H1 (cell line): ENCODE results near the gene SERPINF2. TPM values are rescaled to one million over a fixed set of nuclear protein-coding genes. Genes with fewer than 3 reads are reported as not detected.

ENCODE experiments used
- CTCF ChIA-PET: fragments of 300-600 bp; sonication (Branson Sonifier 250); formaldehyde crosslinking; loops from one replicate; lab custom pipeline; 2021; ENCODE audit not compliant: partially characterized antibody; lab: Charles Lee
- POLR2A ChIA-PET: fragments of 300-600 bp; sonication (Branson Sonifier 250); formaldehyde crosslinking; loops from one replicate; lab custom pipeline; 2021; ENCODE audit warnings: inconsistent platforms; ENCODE audit not compliant: partially characterized antibody; lab: Charles Lee
- DNase-seq, 2 experiments: peaks; one replicate each; pipeline versions ENCODE4 v3.0.0 to v3.0.0-alpha.2; 2010 to 2022; ENCODE audit warnings: low spot score in 2 of 2, low read depth in 1 of 2, mixed read lengths in 1 of 2
- FAIRE-seq: peaks from 2 replicates; lab custom pipeline; 2011; peaks lifted over from hg19 to GRCh38; lab: Jason Lieb, UNC
- H2AFZ ChIP-seq: 2 replicates; pipeline ENCODE4 v1.8.1; 2012; ENCODE audit warnings: low read length, inconsistent platforms
- H2AK5ac ChIP-seq: 2 replicates; pipeline ENCODE4 v1.6.1; 2013; ENCODE audit warnings: low read depth, low read length
- H2BK120ac ChIP-seq: replicated peaks from 2 replicates; pipeline ENCODE3; 2013; ENCODE audit warnings: low read depth, low read length, inconsistent platforms
- H2BK12ac ChIP-seq: 2 replicates; pipeline ENCODE4 v1.6.1; 2013; ENCODE audit warnings: low read depth, low read length
- H2BK15ac ChIP-seq: 2 replicates; pipeline ENCODE4 v1.6.1; 2013; ENCODE audit warnings: low read length
- H2BK20ac ChIP-seq: 2 replicates; pipeline ENCODE4 v1.6.1; 2013; ENCODE audit warnings: low read length
- H2BK5ac ChIP-seq: 2 replicates; pipeline ENCODE4 v1.6.1; 2013; ENCODE audit warnings: low read depth, low read length
- H3K14ac ChIP-seq: 2 replicates; pipeline ENCODE4 v1.6.1; 2013; ENCODE audit warnings: inconsistent platforms; ENCODE audit not compliant: insufficient read length
- H3K18ac ChIP-seq: 2 replicates; pipeline ENCODE4 v1.6.1; 2013; ENCODE audit warnings: low read length; ENCODE audit errors: extremely low read depth
- H3K23ac ChIP-seq: 2 replicates; pipeline ENCODE4 v1.6.1; 2013; ENCODE audit warnings: inconsistent platforms; ENCODE audit not compliant: insufficient read length
- H3K23me2 ChIP-seq: 2 replicates; pipeline ENCODE4 v1.6.1; 2013; ENCODE audit warnings: low read depth, low read length
- H3K27ac ChIP-seq: 2 replicates; pipeline ENCODE4 v1.6.1; 2011; ENCODE audit warnings: low read depth, low read length, inconsistent platforms
- H3K27me3 ChIP-seq, 4 experiments: replicated peaks in 1 of 4; 1 replicate in 1 of 4; 2 replicates in 3 of 4; pipeline versions ENCODE4 v1.6.1 to v1.8.1; 2011 to 2013; ENCODE audit warnings: low read length in 3 of 4, mild to moderate bottlenecking in 3 of 4, inconsistent platforms in 2 of 4, mixed read lengths in 2 of 4, moderate library complexity in 1 of 4; ENCODE audit not compliant: control insufficient read depth in 3 of 4, insufficient read depth in 3 of 4; ENCODE audit errors: extremely low read depth in 1 of 4
- H3K36me3 ChIP-seq, 4 experiments: 2 replicates each; pipeline versions ENCODE4 v1.6.1 to v1.8.1; 2011 to 2013; ENCODE audit warnings: mild to moderate bottlenecking in 4 of 4, low read length in 3 of 4, moderate library complexity in 2 of 4, control low read depth in 1 of 4, inconsistent platforms in 1 of 4; ENCODE audit not compliant: insufficient read depth in 4 of 4, control insufficient read depth in 2 of 4
- H3K4ac ChIP-seq: replicated peaks from 2 replicates; pipeline ENCODE3; 2013; ENCODE audit warnings: low read length, low read depth, mixed read lengths, inconsistent platforms; ENCODE audit not compliant: insufficient read length
- H3K4me1 ChIP-seq, 4 experiments: replicated peaks in 1 of 4; 1 replicate in 1 of 4; 2 replicates in 3 of 4; pipeline versions ENCODE4 v1.6.1 to v1.8.1; 2011 to 2013; ENCODE audit warnings: low read length in 3 of 4, inconsistent platforms in 2 of 4, mixed read lengths in 1 of 4; ENCODE audit not compliant: insufficient read depth in 4 of 4, control insufficient read depth in 3 of 4
- H3K4me2 ChIP-seq, 2 experiments: 2 replicates each; pipeline versions ENCODE4 v1.6.1 to v1.8.1; 2011 to 2013; ENCODE audit warnings: low read depth in 2 of 2, low read length in 2 of 2, control low read depth in 1 of 2, inconsistent platforms in 1 of 2, mild to moderate bottlenecking in 1 of 2; ENCODE audit not compliant: insufficient read depth in 1 of 2
- H3K4me3 ChIP-seq, 4 experiments: fragments of 200-600, 300-600 bp in 1 of 4; sonication (generic), shearing (Covaris generic), sonication (Bioruptor Twin) in 1 of 4; 2 replicates each; pipeline versions ENCODE4 v1.5.1 to v1.8.1; 2011 to 2016; ENCODE audit warnings: low read length in 4 of 4, low read depth in 3 of 4, control low read depth in 2 of 4, inconsistent platforms in 2 of 4, mild to moderate bottlenecking in 2 of 4, mixed read lengths in 1 of 4, moderate library complexity in 1 of 4; ENCODE audit not compliant: insufficient read depth in 2 of 4; ENCODE audit errors: extremely low read depth in 1 of 4
- H3K56ac ChIP-seq: replicated peaks from 2 replicates; pipeline ENCODE3; 2013; ENCODE audit warnings: low read depth, mild to moderate bottlenecking, mixed read lengths, low read length, inconsistent platforms; ENCODE audit not compliant: insufficient read length
- H3K79me1 ChIP-seq: 2 replicates; pipeline ENCODE4 v1.6.1; 2013; ENCODE audit warnings: low read depth, low read length, control low read depth
- H3K79me2 ChIP-seq, 2 experiments: 2 replicates each; pipeline versions ENCODE4 v1.6.1 to v1.8.1; 2012 to 2013; ENCODE audit warnings: low read length in 2 of 2, mild to moderate bottlenecking in 2 of 2, inconsistent platforms in 1 of 2; ENCODE audit not compliant: insufficient read depth in 2 of 2, control insufficient read depth in 1 of 2
- H3K9ac ChIP-seq, 4 experiments: replicated peaks in 1 of 4; 1 replicate in 1 of 4; 2 replicates in 3 of 4; pipeline versions ENCODE4 v1.6.1 to v1.8.1; 2011 to 2013; ENCODE audit warnings: low read depth in 3 of 4, low read length in 3 of 4, control low read depth in 2 of 4, mild to moderate bottlenecking in 2 of 4, moderate library complexity in 2 of 4, inconsistent platforms in 1 of 4; ENCODE audit errors: extremely low read depth in 1 of 4
- H3K9me3 ChIP-seq, 2 experiments: 2 replicates each; pipeline versions ENCODE4 v1.6.1 to v1.8.1; 2012 to 2013; ENCODE audit warnings: mild to moderate bottlenecking in 2 of 2, moderate library complexity in 2 of 2, control low read depth in 1 of 2, inconsistent platforms in 1 of 2, low read depth in 1 of 2, low read length in 1 of 2, mixed read lengths in 1 of 2; ENCODE audit not compliant: insufficient read depth in 2 of 2
- H4K20me1 ChIP-seq, 2 experiments: replicated peaks in 1 of 2; 2 replicates each; pipeline versions ENCODE3 to v1.8.1; 2011 to 2013; ENCODE audit warnings: inconsistent platforms in 2 of 2, low read length in 2 of 2, mild to moderate bottlenecking in 1 of 2; ENCODE audit not compliant: insufficient read depth in 2 of 2, control insufficient read depth in 1 of 2
- H4K5ac ChIP-seq: 2 replicates; pipeline ENCODE4 v1.6.1; 2013; ENCODE audit warnings: low read length, low read depth, mixed read lengths, inconsistent platforms; ENCODE audit not compliant: insufficient read length
- H4K8ac ChIP-seq: 2 replicates; pipeline ENCODE4 v1.8.0; 2013; ENCODE audit warnings: mild to moderate bottlenecking, moderate library complexity, low read length, inconsistent platforms; ENCODE audit not compliant: insufficient read depth; ENCODE audit errors: extremely low read depth
- H4K91ac ChIP-seq: replicated peaks from 2 replicates; pipeline ENCODE3; 2013; ENCODE audit warnings: low read length, mixed read lengths, inconsistent platforms; ENCODE audit not compliant: insufficient read length
- ATF2 ChIP-seq: IDR thresholded peaks from 2 replicates; pipeline ENCODE4 v1.6.1; 2012; ENCODE audit warnings: low read length, inconsistent platforms
- HDAC6 ChIP-seq: IDR thresholded peaks from one replicate; pipeline ENCODE4 v1.7.1; 2012; ENCODE audit warnings: low read depth, mild to moderate bottlenecking, inconsistent platforms, low read length, moderate library complexity
- KDM4A ChIP-seq: IDR thresholded peaks from one replicate; pipeline ENCODE4 v1.7.1; 2012; ENCODE audit warnings: low read depth, mild to moderate bottlenecking, moderate library complexity, low read length, inconsistent platforms; ENCODE audit not compliant: severe bottlenecking
- MAFK ChIP-seq: IDR thresholded peaks from 2 replicates; pipeline ENCODE4 v1.6.1; 2012; ENCODE audit warnings: low read depth, mild to moderate bottlenecking, improper control_type of control experiment, low read length
- SRF ChIP-seq: IDR thresholded peaks from 2 replicates; pipeline ENCODE4 v1.6.1; 2011; ENCODE audit warnings: mild to moderate bottlenecking, low read depth, low read length, moderate library complexity
- WGBS, 2 experiments: shearing (Covaris generic) in 1 of 2; methylation state at CpG; one replicate each; pipeline versions ENCODE4 v1.1.6 to v1.1.7; 2013 to 2015; ENCODE audit warnings: low lambda C conversion rate in 2 of 2, mixed read lengths in 2 of 2, inconsistent platforms in 1 of 2, low coverage in 1 of 2, missing lambda C conversion rate in 1 of 2; ENCODE audit not compliant: insufficient replicate concordance in 2 of 2, insufficient coverage in 1 of 2, insufficient read length in 1 of 2; ENCODE audit errors: extremely low coverage in 1 of 2, missing lambda C conversion rate in 1 of 2; 5-methylcytosine and 5-hydroxymethylcytosine counted together
- long read RNA-seq, 2 experiments: library from RNA in 1 of 2; library from capped mRNA in 1 of 2; stranded (forward); transcript quantifications; one replicate each; pipeline ENCODE4 v2.0.0, GENCODE V29; 2021; ENCODE audit warnings: inconsistent platforms in 1 of 2
- polyA minus RNA-seq, 3 experiments: library from RNA; depleted of rRNA, polyadenylated mRNA; stranded (reverse); fragments of >200 nt; gene quantifications; 1 replicate in 2 of 3; 2 replicates in 1 of 3; pipeline ENCODE4 v1.2.3, GENCODE V29; 2011
- polyA plus RNA-seq, 7 experiments: library from polyadenylated mRNA; depleted of rRNA in 3 of 7; stranded (reverse) in 5 of 7; unstranded in 2 of 7; fragments of >200 nt in 5 of 7; fragments of 200-250 nt in 2 of 7; gene quantifications; 1 replicate in 5 of 7; 2 replicates in 1 of 7; 4 replicates in 1 of 7; pipeline versions ENCODE4 v1.2.1 to v1.2.3, GENCODE V29; 2011 to 2013; ENCODE audit warnings: missing spikeins in 2 of 7, mixed read lengths in 2 of 7
- total RNA-seq: library from RNA; stranded (reverse); fragmentation: NEBNext Ultra II Directional; extraction: Animal tissue kit (Norgen Biotek cat#: 25700); gene quantifications from 2 replicates; pipeline ENCODE4 v1.2.1, GENCODE V29; 2021

Gene SERPINF2
- 1.6 and 1.8 TPM in 2 replicates for total RNA-seq
- 3.2 and 5.5 TPM in 2 replicates for polyA plus RNA-seq (2011; rRNA removed)
- 3.3 TPM for polyA plus RNA-seq (2011; cell fraction: cytosol; rRNA removed)
- polyA plus RNA-seq (2011; cell fraction: nucleus; rRNA removed): 2.3 TPM
- 1.1 to 2.2 TPM (median 1.7 TPM) in 4 replicates for polyA plus RNA-seq (2012, experiment 1 of 2)
- polyA plus RNA-seq (2012, experiment 2 of 2): 1.3 TPM
- polyA plus RNA-seq (2013, experiment 1 of 2): 0.81 TPM
- 0.81 TPM for polyA plus RNA-seq (2013, experiment 2 of 2)
- polyA minus RNA-seq (2011; rRNA and poly(A)+ RNA removed): 0.73 and 0.82 TPM in 2 replicates
- polyA minus RNA-seq (2011; cell fraction: cytosol; rRNA and poly(A)+ RNA removed): 1.8 TPM
- 0.60 TPM for polyA minus RNA-seq (2011; cell fraction: nucleus; rRNA and poly(A)+ RNA removed)
- long read RNA-seq, experiment 1, partial matches to known transcripts: 4 of 5 reads
- long read RNA-seq, experiment 1, other reads (novel, unspliced or antisense): 1 of 5 reads
- long read RNA-seq, experiment 2, partial matches to known transcripts: 4 of 4 reads
- long read RNA-seq, experiment 2, other reads (novel, unspliced or antisense): 0 of 4 reads

GRCh38 chr17:1742371-1743087 lies at the start of gene SERPINF2:
SERPINF2 (plus strand) TSS chr17:1742871; CDS start chr17:1744996, 2,125 bp downstream.
- Histone ChIP-seq H4K8ac (peak within 1 kb of the TSS; percentile 51; the same call in 1 of the 2 replicates), H3K79me1 (no peaks in the 10 kb centered on the region), H3K18ac (no peak within 1 kb of the TSS), H3K79me2 (no peaks in the 10 kb centered on the region), H2BK20ac (no peak within 1 kb of the TSS), H4K91ac (no peak within 1 kb of the TSS), H3K36me3 (no peaks in the 10 kb centered on the region), H2BK120ac (no peak within 1 kb of the TSS), H2AK5ac (no peak within 1 kb of the TSS), H3K27me3 (no peaks in the 10 kb centered on the region; a peak in 1 of 7 replicates), H3K23me2 (no peaks in the 10 kb centered on the region), H2AFZ (no peak within 1 kb of the TSS), H4K20me1 (no peaks in the 10 kb centered on the region), H4K5ac (no peak within 1 kb of the TSS), H3K4me3 (no peak within 1 kb of the TSS), H3K4me2 (no peak within 1 kb of the TSS), H3K23ac (no peak within 1 kb of the TSS), H2BK5ac (no peak within 1 kb of the TSS), H3K14ac (no peak within 1 kb of the TSS), H3K27ac (no peak within 1 kb of the TSS), H3K9ac (no peak within 1 kb of the TSS), H3K56ac (no peak within 1 kb of the TSS), H3K4me1 (peaks cover 0 to 8% (median 3%) of the 10 kb centered on the region in 4 experiments; a peak in 4 of 7 replicates), H3K4ac (no peak within 1 kb of the TSS), H2BK12ac (no peak within 1 kb of the TSS), H3K9me3 (no peaks in the 10 kb centered on the region; a peak in 1 of 4 replicates), H2BK15ac (no peak within 1 kb of the TSS)
- FAIRE-seq: no peak
- WGBS, 2 experiments: 84% methylated on average over 7 of the region's 10 CpGs; no CpG with 5 or more reads in 1 of the 2 experiments
- POLR2A ChIA-PET: interaction anchor here (1.2 to 2.0 kb wide), 4 partner anchors 10 to 26 kb away, joined by 3 to 8 read pairs (median 4); no protein-coding TSS in a partner anchor
- CTCF ChIA-PET: interaction anchor here (1.0 kb wide), 1 partner anchor 29 kb away, joined by 3 read pairs; no protein-coding TSS in a partner anchor
- no peak for DNase-seq
- TF ChIP-seq KDM4A (no peak), HDAC6 (no peak), ATF2 (no peak), MAFK (no peak), SRF (no peak)
